Osteocyte (in vitro differentiated cells): Measurements from ENCODE around the gene SCAPER. TPM values are rescaled to one million over a fixed set of nuclear protein-coding genes. Genes with fewer than 3 reads are reported as not detected.
"Not testable (repeated sequence)": the region's sequence is repeated elsewhere in the genome, so short reads cannot be mapped to it uniquely, and the experiment has no call there.

Source experiments
- DNase-seq: peaks from one replicate; pipeline ENCODE4 v3.0.0; 2021; ENCODE audit warnings: mixed read lengths; ENCODE audit not compliant: unreplicated experiment; ENCODE audit errors: extremely low spot score
- H3K27ac Mint-ChIP-seq: one replicate; pipeline ENCODE4 v1.8.0; 2021; ENCODE audit warnings: mild to moderate bottlenecking, mixed read lengths; ENCODE audit not compliant: unreplicated experiment
- H3K27me3 Mint-ChIP-seq: one replicate; pipeline ENCODE4 v1.8.0; 2021; ENCODE audit warnings: mixed read lengths; ENCODE audit not compliant: unreplicated experiment
- H3K36me3 Mint-ChIP-seq: one replicate; pipeline ENCODE4 v1.8.0; 2021; ENCODE audit warnings: mixed read lengths; ENCODE audit not compliant: unreplicated experiment
- H3K4me1 Mint-ChIP-seq: one replicate; pipeline ENCODE4 v1.8.0; 2021; ENCODE audit warnings: mixed read lengths; ENCODE audit not compliant: unreplicated experiment
- H3K4me3 Mint-ChIP-seq: one replicate; pipeline ENCODE4 v1.8.0; 2021; ENCODE audit warnings: mild to moderate bottlenecking, moderate library complexity, mixed read lengths; ENCODE audit not compliant: unreplicated experiment
- H3K9me3 Mint-ChIP-seq: one replicate; pipeline ENCODE4 v1.8.0; 2021; ENCODE audit warnings: mixed read lengths; ENCODE audit not compliant: unreplicated experiment
- total RNA-seq: library from RNA; stranded (reverse); gene quantifications from 2 replicates; pipeline ENCODE4 v1.2.1, GENCODE V29; 2021
- TF ChIP-seq, protein P1 (sequence below): fragments of 200-600 bp; sonication (generic); IDR thresholded peaks from 2 replicates; pipeline ENCODE4 v1.5.0; 2021; ENCODE audit warnings: antibody characterized with exemption, mild to moderate bottlenecking, moderate library complexity

The SCAPER gene
- total RNA-seq, 1 donor from 2014 or later: 20.0 TPM

DNA sequence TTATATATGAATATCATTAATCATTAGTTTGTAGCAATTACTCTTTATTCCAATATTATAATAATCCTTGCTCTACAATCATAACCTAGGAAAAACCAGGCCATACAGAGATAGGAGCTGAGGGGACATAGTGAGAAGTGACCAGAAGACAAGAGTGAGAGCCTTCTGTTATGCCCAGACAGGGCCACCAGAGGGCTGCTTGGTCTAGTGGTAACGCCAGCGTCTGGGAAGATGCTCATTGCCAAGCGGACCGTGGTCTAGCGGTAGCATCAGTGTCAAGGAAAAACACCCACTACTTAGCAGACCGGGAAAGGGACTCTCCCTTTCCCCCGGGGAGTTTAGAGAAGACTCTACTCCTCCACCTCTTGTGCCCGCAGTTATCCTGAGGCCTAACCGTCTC is 172.8 kb downstream of the SCAPER start:
- not testable (repeated sequence) for H3K27ac Mint-ChIP-seq, H3K27me3 Mint-ChIP-seq, H3K4me3 Mint-ChIP-seq, H3K4me1 Mint-ChIP-seq, DNase-seq, H3K9me3 Mint-ChIP-seq
- H3K36me3 Mint-ChIP-seq: peaks cover 29% of the 10 kb centered on the region
- TF ChIP-seq, protein P1, sequence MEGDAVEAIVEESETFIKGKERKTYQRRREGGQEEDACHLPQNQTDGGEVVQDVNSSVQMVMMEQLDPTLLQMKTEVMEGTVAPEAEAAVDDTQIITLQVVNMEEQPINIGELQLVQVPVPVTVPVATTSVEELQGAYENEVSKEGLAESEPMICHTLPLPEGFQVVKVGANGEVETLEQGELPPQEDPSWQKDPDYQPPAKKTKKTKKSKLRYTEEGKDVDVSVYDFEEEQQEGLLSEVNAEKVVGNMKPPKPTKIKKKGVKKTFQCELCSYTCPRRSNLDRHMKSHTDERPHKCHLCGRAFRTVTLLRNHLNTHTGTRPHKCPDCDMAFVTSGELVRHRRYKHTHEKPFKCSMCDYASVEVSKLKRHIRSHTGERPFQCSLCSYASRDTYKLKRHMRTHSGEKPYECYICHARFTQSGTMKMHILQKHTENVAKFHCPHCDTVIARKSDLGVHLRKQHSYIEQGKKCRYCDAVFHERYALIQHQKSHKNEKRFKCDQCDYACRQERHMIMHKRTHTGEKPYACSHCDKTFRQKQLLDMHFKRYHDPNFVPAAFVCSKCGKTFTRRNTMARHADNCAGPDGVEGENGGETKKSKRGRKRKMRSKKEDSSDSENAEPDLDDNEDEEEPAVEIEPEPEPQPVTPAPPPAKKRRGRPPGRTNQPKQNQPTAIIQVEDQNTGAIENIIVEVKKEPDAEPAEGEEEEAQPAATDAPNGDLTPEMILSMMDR: peak; percentile 14

DNA sequence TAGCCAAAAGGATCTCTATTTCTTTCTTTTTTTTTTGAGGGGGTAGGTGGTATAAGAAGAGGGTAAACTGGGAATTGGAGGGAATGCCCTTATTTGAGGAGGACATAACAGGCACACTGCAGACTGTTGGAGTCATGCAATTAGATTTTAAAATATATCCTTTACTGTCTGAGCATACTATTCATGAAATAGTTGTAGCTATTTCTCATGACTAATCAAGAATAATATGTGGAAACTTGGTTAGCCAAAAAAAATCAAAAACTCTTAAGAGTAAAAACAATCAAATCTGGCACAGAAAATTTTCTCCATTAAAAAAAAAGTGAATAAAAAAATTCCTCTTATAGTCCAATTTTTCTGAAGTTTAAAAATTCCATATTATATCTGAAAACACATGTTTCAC is 174.9 kb downstream of the SCAPER start:
- TF ChIP-seq, protein P1: no peak
- H3K27me3 Mint-ChIP-seq: no peaks in the 10 kb centered on the region
- H3K9me3 Mint-ChIP-seq: peaks cover 11% of the 10 kb centered on the region
- H3K4me1 Mint-ChIP-seq: peaks cover 6% of the 10 kb centered on the region
- no peak overlapping the region for H3K4me3 Mint-ChIP-seq
- no peak overlapping the region for H3K27ac Mint-ChIP-seq
- DNase-seq: no peak
- H3K36me3 Mint-ChIP-seq: peaks cover 34% of the 10 kb centered on the region

DNA sequence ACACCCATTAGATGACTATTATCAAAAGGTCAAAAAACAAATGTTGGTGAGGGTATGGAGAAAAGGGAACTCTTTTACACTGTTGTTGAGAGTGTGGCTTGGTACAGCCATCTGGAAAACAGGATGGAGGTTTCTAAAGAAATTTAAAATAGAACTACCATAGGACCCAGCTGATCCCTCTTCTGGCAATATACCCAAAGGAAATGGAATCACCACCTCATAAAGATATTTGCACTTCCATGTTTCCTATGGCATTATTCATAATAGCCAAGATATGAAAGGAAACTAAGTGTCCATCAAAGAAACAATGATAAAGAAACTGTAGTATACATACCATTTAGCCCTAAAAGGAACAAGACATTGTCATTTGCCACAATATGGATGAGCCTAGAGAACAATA is 186.3 kb downstream of the SCAPER start:
- Mint-ChIP-seq H3K27me3 (no peaks in the 10 kb centered on the region), H3K4me1 (no peaks in the 10 kb centered on the region), H3K9me3 (peaks cover 22% of the 10 kb centered on the region), H3K36me3 (peaks cover 30% of the 10 kb centered on the region), H3K4me3 (no peak overlapping the region), H3K27ac (no peak overlapping the region)
- TF ChIP-seq, protein P1: no peak
- no peak for DNase-seq

DNA sequence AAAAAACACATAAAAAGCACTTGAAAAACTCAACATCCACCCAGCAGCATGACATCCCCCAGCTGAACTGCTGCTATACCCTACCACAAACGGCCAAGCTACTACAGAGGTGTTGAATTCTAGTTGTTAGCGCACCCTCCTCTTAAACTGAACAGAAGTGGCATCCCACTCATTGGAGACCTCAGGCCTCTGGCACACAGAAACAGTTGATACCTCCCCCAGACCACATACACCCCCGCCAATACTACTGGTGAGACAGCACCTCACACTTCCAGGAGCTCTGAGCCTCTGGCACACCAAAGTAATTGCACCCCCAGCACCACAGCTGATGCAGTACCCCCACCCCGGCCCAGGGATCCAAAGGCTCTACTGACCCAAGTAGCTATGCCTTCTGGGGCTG is 190.2 kb downstream of the SCAPER start:
- no peak for DNase-seq
- no peak overlapping the region for H3K27ac Mint-ChIP-seq
- H3K4me1 Mint-ChIP-seq: no peaks in the 10 kb centered on the region
- TF ChIP-seq, protein P1: no peak
- H3K9me3 Mint-ChIP-seq: peaks cover 17% of the 10 kb centered on the region
- no peak overlapping the region for H3K4me3 Mint-ChIP-seq
- no peaks in the 10 kb centered on the region for H3K27me3 Mint-ChIP-seq
- H3K36me3 Mint-ChIP-seq: peaks cover 37% of the 10 kb centered on the region

DNA sequence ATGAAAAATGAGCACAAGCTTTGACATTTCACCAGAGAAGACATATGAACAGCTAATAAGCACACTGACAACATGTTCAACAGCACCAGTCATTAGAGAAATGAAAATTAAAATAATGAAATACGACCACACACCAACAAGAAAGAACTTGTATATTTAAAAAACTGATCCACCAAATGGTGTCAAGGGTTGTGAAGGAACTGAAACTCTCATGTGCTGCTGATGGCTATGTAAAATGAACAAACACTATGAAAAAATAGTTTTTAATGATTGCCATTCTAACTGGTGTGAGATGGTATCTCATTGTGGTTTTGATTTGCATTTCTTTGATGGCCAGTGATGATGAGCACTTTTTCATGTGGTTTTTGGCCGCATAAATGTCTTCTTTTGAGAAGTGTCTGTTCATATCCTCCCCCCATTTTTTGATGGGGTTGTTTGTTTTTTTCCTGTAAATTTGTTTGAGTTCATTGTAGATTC is 193.8 kb downstream of the SCAPER start:
- peaks cover 23% of the 10 kb centered on the region for H3K36me3 Mint-ChIP-seq
- TF ChIP-seq, protein P1: no peak
- no peak overlapping the region for H3K27ac Mint-ChIP-seq
- peaks cover 10% of the 10 kb centered on the region for H3K9me3 Mint-ChIP-seq
- no peak overlapping the region for H3K4me3 Mint-ChIP-seq
- no peak for DNase-seq
- H3K4me1 Mint-ChIP-seq: no peaks in the 10 kb centered on the region
- H3K27me3 Mint-ChIP-seq: no peaks in the 10 kb centered on the region

DNA sequence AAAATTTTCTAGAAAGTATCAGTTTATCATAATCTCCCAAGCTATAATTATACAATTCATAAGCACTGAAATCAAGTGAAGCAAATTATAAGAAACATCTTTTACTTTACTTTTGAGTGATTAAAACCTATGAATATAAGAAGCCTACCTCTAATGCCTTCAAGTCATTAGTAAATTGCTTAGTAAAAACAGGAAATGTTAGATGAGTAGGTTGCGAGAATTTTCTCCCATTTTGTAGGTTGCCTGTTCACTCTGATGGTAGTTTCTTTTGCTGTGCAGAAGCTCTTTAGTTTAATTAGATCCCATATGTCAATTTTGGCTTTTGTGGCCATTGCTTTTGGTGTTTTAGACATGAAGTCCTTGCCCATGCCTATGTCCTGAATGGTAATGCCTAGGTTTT is 201.1 kb downstream of the SCAPER start:
- H3K36me3 Mint-ChIP-seq: peaks cover 10% of the 10 kb centered on the region
- not testable (repeated sequence) for H3K4me3 Mint-ChIP-seq, H3K27me3 Mint-ChIP-seq, DNase-seq, H3K27ac Mint-ChIP-seq, H3K4me1 Mint-ChIP-seq, H3K9me3 Mint-ChIP-seq
